GM11168 (cell line): ENCODE measurements around the gene VPS13D.
"Not testable (repeated sequence)": the region's sequence is repeated elsewhere in the genome, so short reads cannot be mapped to it uniquely, and the experiment has no call there.

ENCODE experiments used
- in situ Hi-C: fragments of 300-500 bp; cut with MboI; formaldehyde crosslinking; loops from one replicate; pipeline ENCODE4 v1.12.0; 2022; ENCODE audit warnings: low sequenced_read_pairs; ENCODE audit not compliant: unreplicated experiment

The VPS13D gene

GRCh38 chr1:12197483-12197880 lies 32.3 kb upstream of the VPS13D start:
- in situ Hi-C loops: no loop called here

- in situ Hi-C loops: no loop called here
Observed at GRCh38 chr1:12200208-12200607, 29.6 kb upstream of the VPS13D start.

GRCh38 chr1:12201352-12202189 lies 28.3 kb upstream of the VPS13D start:
- in situ Hi-C loops: no loop called here

- in situ Hi-C loops: no loop called here
Observed at GRCh38 chr1:12202190-12202497, 27.7 kb upstream of the VPS13D start.

GRCh38 chr1:12202577-12202976 lies 27.3 kb upstream of the VPS13D start:
- in situ Hi-C loops: no loop called here

- in situ Hi-C loops: no loop called here
Observed at GRCh38 chr1:12203216-12204007, 26.4 kb upstream of the VPS13D start.

- in situ Hi-C loops: no loop called here
Observed at GRCh38 chr1:12204140-12204539, 25.7 kb upstream of the VPS13D start.

GRCh38 chr1:12204754-12205658 lies 24.8 kb upstream of the VPS13D start:
- in situ Hi-C loops: no loop called here

GRCh38 chr1:12206238-12206637 lies 23.6 kb upstream of the VPS13D start:
- in situ Hi-C loops: no loop called here

GRCh38 chr1:12206792-12207424 lies 22.9 kb upstream of the VPS13D start:
- in situ Hi-C loops: no loop called here

- in situ Hi-C loops: no loop called here
Observed at GRCh38 chr1:12208271-12208670, 21.6 kb upstream of the VPS13D start.

- in situ Hi-C loops: no loop called here
Observed at GRCh38 chr1:12208764-12209494, 20.9 kb upstream of the VPS13D start.

GRCh38 chr1:12209495-12209832 lies 20.4 kb upstream of the VPS13D start:
- in situ Hi-C loops: no loop called here

GRCh38 chr1:12215118-12215961 lies 14.5 kb upstream of the VPS13D start:
- in situ Hi-C loops: no loop called here

GRCh38 chr1:12219800-12220199 lies 10.0 kb upstream of the VPS13D start:
- in situ Hi-C loops: no loop called here

GRCh38 chr1:12220890-12221289 lies 8.9 kb upstream of the VPS13D start:
- in situ Hi-C loops: no loop called here

GRCh38 chr1:12222700-12223099 lies 7.1 kb upstream of the VPS13D start:
- in situ Hi-C loops: not testable (repeated sequence)

- in situ Hi-C loops: not testable (repeated sequence)
Observed at GRCh38 chr1:12224092-12224491, 5.7 kb upstream of the VPS13D start.

GRCh38 chr1:12228979-12229378 lies 851 bp upstream of the VPS13D start:
- in situ Hi-C loops: no loop called here
